Prostate gland (tissue), 2 donors: ENCODE measurements around the gene HBG1. TPM values are rescaled to one million over a fixed set of nuclear protein-coding genes. Genes with fewer than 3 reads are reported as not detected.

Source experiments
- DNase-seq: peaks from one replicate; pipeline ENCODE4 v3.0.0-alpha.2; 2019; ENCODE audit warnings: low spot score
- H3K27ac ChIP-seq, 2 donors: fragments of 200-600 bp; sonication (generic); 2 replicates each; pipeline ENCODE4 v1.5.1; 2017 to 2019
- H3K27me3 ChIP-seq: fragments of 200-600 bp; sonication (generic); replicated peaks from 2 replicates; pipeline ENCODE4 v1.5.1; 2019; ENCODE audit not compliant: insufficient read depth
- H3K36me3 ChIP-seq, 2 donors: fragments of 200-600 bp; sonication (generic); 1 replicate in 1 of 2; 2 replicates in 1 of 2; pipeline versions ENCODE4 v1.5.1 to v1.8.1; 2017 to 2019
- H3K4me1 ChIP-seq: fragments of 200-600 bp; sonication (generic); replicated peaks from 2 replicates; pipeline ENCODE4 v1.5.1; 2019
- H3K4me3 ChIP-seq, 2 donors: fragments of 200-600 bp; sonication (generic); 2 replicates each; pipeline ENCODE4 v1.5.1; 2017 to 2019
- H3K9me3 ChIP-seq: fragments of 200-600 bp; sonication (generic); 2 replicates; pipeline ENCODE4 v1.5.1; 2017
- CTCF ChIP-seq, 4 experiments: fragments of 200-600 bp in 2 of 4; fragments of 450-650 bp in 2 of 4; sonication (generic) in 2 of 4; IDR thresholded peaks; 1 replicate in 3 of 4; 2 replicates in 1 of 4; pipeline ENCODE4 v1.5.1; 2016 to 2019; ENCODE audit warnings: antibody characterized with exemption in 4 of 4, mild to moderate bottlenecking in 2 of 4, moderate library complexity in 2 of 4
- POLR2A ChIP-seq: fragments of 450-650 bp; IDR thresholded peaks from one replicate; pipeline ENCODE4 v1.6.1; 2016; ENCODE audit warnings: antibody characterized with exemption, mild to moderate bottlenecking
- POLR2AphosphoS5 ChIP-seq: sonication (generic); formaldehyde crosslinking; IDR thresholded peaks from one replicate; pipeline ENCODE4 v1.6.1; 2017; ENCODE audit warnings: antibody characterized with exemption
- WGBS: methylation state at CpG from one replicate; pipeline ENCODE4 v1.1.5; 2018; 5-methylcytosine and 5-hydroxymethylcytosine counted together
- intact Hi-C: fragments of 100-400 bp; cut with DNase I; formaldehyde crosslinking; loops from one replicate; pipeline ENCODE4 v1.14.2; 2022
- total RNA-seq, 2 donors: library from RNA; depleted of rRNA; stranded (reverse); fragments of >200 nt; gene quantifications; one replicate each; pipeline ENCODE4 v1.1.0, GENCODE V29; 2016

Gene HBG1
- total RNA-seq, 2 donors from 2014 or later = not detected

- intact Hi-C loops = no loop called here
- Histone ChIP-seq H3K27ac (no peak overlapping the region), H3K4me1 (no peaks in the 10 kb centered on the region), H3K9me3 (no peaks in the 10 kb centered on the region), H3K36me3 (no peaks in the 10 kb centered on the region), H3K4me3 (no peak overlapping the region), H3K27me3 (no peaks in the 10 kb centered on the region)
- WGBS = 85% methylated on average over 7 of the region's 7 CpGs
- no peak for DNase-seq
- TF ChIP-seq POLR2AphosphoS5 (no peak), CTCF (IDR thresholded peaks at IDR 0.05) (no peak), POLR2A (no peak)
Observed at GRCh38 chr11:5288108-5288905, 38.6 kb upstream of the HBG1 start.

GRCh38 chr11:5286901-5287300, 37.2 kb upstream of the HBG1 start:
- H3K9me3 ChIP-seq = no peaks in the 10 kb centered on the region
- TF ChIP-seq CTCF (IDR thresholded peaks at IDR 0.05) = no peak
- TF ChIP-seq POLR2A = no peak
- no peak for TF ChIP-seq POLR2AphosphoS5
- intact Hi-C loops = no loop called here
- H3K4me1 ChIP-seq = no peaks in the 10 kb centered on the region
- DNase-seq = no peak
- H3K27me3 ChIP-seq = no peaks in the 10 kb centered on the region
- no peaks in the 10 kb centered on the region for H3K36me3 ChIP-seq
- H3K4me3 ChIP-seq = no peak overlapping the region
- no peak overlapping the region for H3K27ac ChIP-seq
- WGBS = 73% methylated on average over 3 of the region's 3 CpGs

- H3K27me3 ChIP-seq = no peaks in the 10 kb centered on the region
- H3K27ac ChIP-seq = no peak overlapping the region
- no peaks in the 10 kb centered on the region for H3K36me3 ChIP-seq
- no peaks in the 10 kb centered on the region for H3K9me3 ChIP-seq
- 48% methylated on average over 1 of the region's 1 CpG for WGBS
- DNase-seq = no peak
- no peaks in the 10 kb centered on the region for H3K4me1 ChIP-seq
- H3K4me3 ChIP-seq = no peak overlapping the region
- intact Hi-C loops = no loop called here
- no peak for TF ChIP-seq POLR2AphosphoS5
- TF ChIP-seq POLR2A = no peak
- TF ChIP-seq CTCF (IDR thresholded peaks at IDR 0.05) = no peak
Observed at GRCh38 chr11:5286351-5286750, 36.7 kb upstream of the HBG1 start.

- no peak overlapping the region for H3K27ac ChIP-seq
- WGBS = 80% methylated on average over 4 of the region's 4 CpGs
- H3K4me1 ChIP-seq = no peaks in the 10 kb centered on the region
- H3K9me3 ChIP-seq = no peaks in the 10 kb centered on the region
- H3K36me3 ChIP-seq = no peaks in the 10 kb centered on the region
- no peak for DNase-seq
- intact Hi-C loops = no loop called here
- TF ChIP-seq CTCF (IDR thresholded peaks at IDR 0.05) (no peak), POLR2AphosphoS5 (no peak), POLR2A (no peak)
- no peak overlapping the region for H3K4me3 ChIP-seq
- no peaks in the 10 kb centered on the region for H3K27me3 ChIP-seq
Observed at GRCh38 chr11:5285703-5286340, 36.2 kb upstream of the HBG1 start.

- 84% methylated on average over 2 of the region's 2 CpGs for WGBS
- no peaks in the 10 kb centered on the region for H3K27me3 ChIP-seq
- intact Hi-C loops = no loop called here
- no peaks in the 10 kb centered on the region for H3K4me1 ChIP-seq
- TF ChIP-seq POLR2AphosphoS5 = no peak
- no peak for TF ChIP-seq CTCF (IDR thresholded peaks at IDR 0.05)
- TF ChIP-seq POLR2A = no peak
- H3K27ac ChIP-seq = no peak overlapping the region
- no peak for DNase-seq
- H3K36me3 ChIP-seq = no peaks in the 10 kb centered on the region
- no peaks in the 10 kb centered on the region for H3K9me3 ChIP-seq
- H3K4me3 ChIP-seq = no peak overlapping the region
Observed at GRCh38 chr11:5284637-5285036, 35.0 kb upstream of the HBG1 start.
